ENCODE data around the gene ZNF281.

- no peak for TF ChIP-seq POLR2AphosphoS5 (IDR thresholded peaks at IDR 0.05; ENCODE audit: borderline replicate concordance, low read depth, low read length)
- TF ChIP-seq EZH2 (IDR thresholded peaks at IDR 0.05): no peak
- no peak for TF ChIP-seq FOXP2 (optimal IDR thresholded peaks at IDR 0.05; ENCODE audit: control extremely low read depth, extremely low read length, insufficient read depth)
These were observed 48.9 kb upstream of the ZNF281 start for GRCh38 chr1:200458780-200459179.
